ENCODE measurements around the gene IGSF21. TPM values are rescaled to one million over a fixed set of nuclear protein-coding genes. Genes with fewer than 3 reads are reported as not detected.
A peak's percentile ranks its signal among the peaks of the same experiment; 100 is the strongest.

Gene IGSF21
- total and polyA plus RNA-seq, 2 of the 8 experiments (the other 6 are each of a cell fraction or from before 2014, with no cell fraction given) = 22.5 to 28.5 TPM

GRCh38 chr1:18130356-18130755, 22.8 kb downstream of the IGSF21 start:
- no peak overlapping the region for H3K4ac ChIP-seq (replicated peaks; ENCODE audit: insufficient read length, low read depth, low read length)
- no peak for TF ChIP-seq ATF2 (IDR thresholded peaks at IDR 0.05; ENCODE audit: low read length)
- 0 out of 2 replicates have a peak, but pooled peaks have one; percentile 34 for TF ChIP-seq KDM1A (IDR thresholded peaks at IDR 0.05; ENCODE audit: borderline replicate concordance, low read length)
- no peak for TF ChIP-seq BACH1 (IDR thresholded peaks at IDR 0.05; ENCODE audit: low read length)
- TF ChIP-seq NRF1 (IDR thresholded peaks at IDR 0.05; ENCODE audit: low read depth, low read length) = no peak
- TF ChIP-seq ATF3 (IDR thresholded peaks at IDR 0.05; ENCODE audit: insufficient read depth, low read depth, low read length) = no peak
- no peak for TF ChIP-seq HDAC2 (IDR thresholded peaks at IDR 0.05; ENCODE audit: borderline replicate concordance in 1 of 2, low read depth in 2 of 2, low read length in 2 of 2)
- no peak for TF ChIP-seq BRCA1 (IDR thresholded peaks at IDR 0.05; ENCODE audit: low read depth, low read length)
- TF ChIP-seq RNF2 (IDR thresholded peaks at IDR 0.05; ENCODE audit: borderline replicate concordance, low read depth, low read length, missing control alignments, poor library complexity, severe bottlenecking) = no peak
- no peak overlapping the region for H4K91ac ChIP-seq (replicated peaks; ENCODE audit: insufficient read length, low read length)
- 72% methylated on average over 3 of the region's 3 CpGs; no CpG with 5 or more reads in 1 of the 2 experiments for WGBS, 2 experiments (ENCODE audit: extremely low coverage in 1 of 2, insufficient coverage in 1 of 2, insufficient read length in 1 of 2, insufficient replicate concordance in 2 of 2, low coverage in 1 of 2, low lambda C conversion rate in 2 of 2, missing lambda C conversion rate in 1 of 2)
- no peak overlapping the region for H4K5ac ChIP-seq (ENCODE audit: insufficient read length, low read depth, low read length)
- no peak overlapping the region for H3K18ac ChIP-seq (ENCODE audit: extremely low read depth, low read length)
- no peak overlapping the region for H3K4me2 ChIP-seq (ENCODE audit: insufficient read depth in 1 of 2, low read depth in 2 of 2, low read length in 2 of 2)
- H3K27me3 ChIP-seq (replicated peaks in 1 of 4; ENCODE audit: control insufficient read depth in 3 of 4, extremely low read depth in 1 of 4, insufficient read depth in 3 of 4, low read length in 3 of 4) = no peaks in the 10 kb centered on the region
- ChIA-PET CTCF (ENCODE audit: partially characterized antibody) (interaction anchor here (0.8 to 2.3 kb wide), 9 partner anchors 10 to 452 kb away, joined by 3 to 12 read pairs (median 4); no protein-coding TSS in a partner anchor), POLR2A (ENCODE audit: partially characterized antibody) (interaction anchor here (0.6 kb wide), 1 partner anchor 132 kb away, joined by 3 read pairs; no protein-coding TSS in a partner anchor)
- H3K14ac ChIP-seq (ENCODE audit: insufficient read length) = no peak overlapping the region
- H3K79me1 ChIP-seq (ENCODE audit: low read depth, low read length) = peaks cover 9% of the 10 kb centered on the region
- no peak overlapping the region for H4K8ac ChIP-seq (ENCODE audit: extremely low read depth, insufficient read depth, low read length)
- no peak overlapping the region for H3K56ac ChIP-seq (replicated peaks; ENCODE audit: insufficient read length, low read depth, low read length)
- no peak overlapping the region for H2BK20ac ChIP-seq (ENCODE audit: low read length)
- no peaks in the 10 kb centered on the region for H3K79me2 ChIP-seq (ENCODE audit: control insufficient read depth in 1 of 2, insufficient read depth in 2 of 2, low read length in 2 of 2)
- H2BK5ac ChIP-seq (ENCODE audit: low read depth, low read length) = no peak overlapping the region
- H3K36me3 ChIP-seq (ENCODE audit: control insufficient read depth in 2 of 4, insufficient read depth in 4 of 4, low read length in 3 of 4) = no peaks in the 10 kb centered on the region
- no peak overlapping the region for H2BK120ac ChIP-seq (replicated peaks; ENCODE audit: low read depth, low read length)
- H2BK15ac ChIP-seq (ENCODE audit: low read length) = no peak overlapping the region
- DNase-seq (ENCODE audit: low read depth in 1 of 2, low spot score in 2 of 2) (no peak), FAIRE-seq (no peak)
- no peak overlapping the region for H3K9ac ChIP-seq (replicated peaks in 1 of 4; ENCODE audit: extremely low read depth in 1 of 4, low read depth in 3 of 4, low read length in 3 of 4)
- no peaks in the 10 kb centered on the region; the same call in 1 of the 2 replicates for H3K23me2 ChIP-seq (ENCODE audit: low read depth, low read length)
- H3K4me1 ChIP-seq (replicated peaks in 1 of 4; ENCODE audit: control insufficient read depth in 3 of 4, insufficient read depth in 4 of 4, low read length in 3 of 4) = peaks cover 2 to 16% (median 7%) of the 10 kb centered on the region in 4 experiments; a peak in 5 of 7 replicates
- H3K9me3 ChIP-seq (ENCODE audit: insufficient read depth in 2 of 2, low read depth in 1 of 2, low read length in 1 of 2) = no peaks in the 10 kb centered on the region
- H4K20me1 ChIP-seq (replicated peaks in 1 of 2; ENCODE audit: control insufficient read depth in 1 of 2, insufficient read depth in 2 of 2, low read length in 2 of 2) = peaks cover 0 to 2% of the 10 kb centered on the region in 2 experiments
- H2AK5ac ChIP-seq (ENCODE audit: low read depth, low read length) = no peak overlapping the region
- H3K4me3 ChIP-seq (ENCODE audit: extremely low read depth in 1 of 4, insufficient read depth in 2 of 4, low read depth in 3 of 4, low read length in 4 of 4) = no peak overlapping the region
- H2AFZ ChIP-seq (ENCODE audit: low read length) = no peak overlapping the region
- no peak overlapping the region for H3K27ac ChIP-seq (ENCODE audit: low read depth, low read length)
- H3K23ac ChIP-seq (ENCODE audit: insufficient read length) = no peak overlapping the region
- no peak overlapping the region for H2BK12ac ChIP-seq (ENCODE audit: low read depth, low read length)
